MM.1S (cell line): ENCODE results near the gene EPHX1.

Experiments used
- DNase-seq: peaks from one replicate; pipeline ENCODE4 v3.0.0-alpha.2; 2015
- H2AFZ ChIP-seq: fragments of 300-600 bp; sonication (generic); 2 replicates; pipeline ENCODE4 v1.6.0; 2016; ENCODE audit warnings: antibody characterized with exemption, low read length
- H3F3A ChIP-seq: fragments of 300-600 bp; sonication (generic); 2 replicates; pipeline ENCODE4 v1.6.1; 2016; ENCODE audit warnings: mild to moderate bottlenecking, antibody characterized with exemption, low read length, moderate library complexity, mixed read lengths; ENCODE audit not compliant: insufficient read depth
- H3K27ac ChIP-seq: fragments of 300-600 bp; sonication (generic); 2 replicates; pipeline ENCODE4 v1.5.1; 2016; ENCODE audit warnings: mild to moderate bottlenecking, low read length
- H3K27me3 ChIP-seq: fragments of 300-600 bp; sonication (generic); replicated peaks from 2 replicates; pipeline ENCODE4 v1.6.0; 2016; ENCODE audit warnings: low read length; ENCODE audit not compliant: insufficient read depth
- H3K36me3 ChIP-seq: fragments of 300-600 bp; sonication (generic); replicated peaks from 2 replicates; pipeline ENCODE4 v1.6.1; 2016; ENCODE audit warnings: mild to moderate bottlenecking, low read length, mixed read lengths; ENCODE audit not compliant: insufficient read depth
- H3K4me1 ChIP-seq: fragments of 300-600 bp; sonication (generic); 2 replicates; pipeline ENCODE4 v1.6.1; 2016; ENCODE audit warnings: low read length, mixed read lengths
- H3K4me2 ChIP-seq: fragments of 300-600 bp; sonication (generic); 2 replicates; pipeline ENCODE4 v1.6.0; 2016; ENCODE audit warnings: low read depth, low read length
- H3K4me3 ChIP-seq: fragments of 300-600 bp; sonication (generic); 2 replicates; pipeline ENCODE4 v1.5.1; 2016; ENCODE audit warnings: low read length, mixed read lengths
- H3K79me2 ChIP-seq: fragments of 300-600 bp; sonication (generic); 2 replicates; pipeline ENCODE4 v1.6.1; 2016; ENCODE audit warnings: mixed run types, low read length, mixed read lengths
- H3K9ac ChIP-seq: fragments of 300-600 bp; sonication (generic); 2 replicates; pipeline ENCODE4 v1.6.1; 2016; ENCODE audit warnings: low read length, mixed read lengths
- H3K9me2 ChIP-seq: fragments of 300-600 bp; sonication (generic); replicated peaks from 2 replicates; pipeline ENCODE4 v1.6.1; 2016; ENCODE audit warnings: mild to moderate bottlenecking, low read length, mixed read lengths; ENCODE audit not compliant: insufficient read depth
- H3K9me3 ChIP-seq: fragments of 300-600 bp; sonication (generic); replicated peaks from 2 replicates; pipeline ENCODE4 v1.6.1; 2016; ENCODE audit warnings: mild to moderate bottlenecking, low read length, mixed read lengths; ENCODE audit not compliant: insufficient read depth
- H4K20me1 ChIP-seq: fragments of 300-600 bp; sonication (generic); 2 replicates; pipeline ENCODE4 v1.6.1; 2016; ENCODE audit warnings: mild to moderate bottlenecking, low read length, moderate library complexity, mixed read lengths; ENCODE audit not compliant: insufficient read depth
- EZH2 ChIP-seq: fragments of 300-600 bp; sonication (generic); optimal IDR thresholded peaks from 2 replicates; pipeline ENCODE3; 2017; ENCODE audit warnings: low read depth, mild to moderate bottlenecking, antibody characterized with exemption, low read length, mixed read lengths
- EZH2phosphoT487 ChIP-seq: fragments of 300-600 bp; sonication (generic); IDR thresholded peaks from 2 replicates; pipeline ENCODE4 v1.6.1; 2018; ENCODE audit warnings: antibody characterized with exemption, low read length
- TF ChIP-seq, protein P1 (sequence below): fragments of 300-600 bp; sonication (generic); IDR thresholded peaks from 2 replicates; pipeline ENCODE4 v1.5.1; 2016; ENCODE audit warnings: antibody characterized with exemption, low read length, mixed read lengths

The EPHX1 gene

DNA sequence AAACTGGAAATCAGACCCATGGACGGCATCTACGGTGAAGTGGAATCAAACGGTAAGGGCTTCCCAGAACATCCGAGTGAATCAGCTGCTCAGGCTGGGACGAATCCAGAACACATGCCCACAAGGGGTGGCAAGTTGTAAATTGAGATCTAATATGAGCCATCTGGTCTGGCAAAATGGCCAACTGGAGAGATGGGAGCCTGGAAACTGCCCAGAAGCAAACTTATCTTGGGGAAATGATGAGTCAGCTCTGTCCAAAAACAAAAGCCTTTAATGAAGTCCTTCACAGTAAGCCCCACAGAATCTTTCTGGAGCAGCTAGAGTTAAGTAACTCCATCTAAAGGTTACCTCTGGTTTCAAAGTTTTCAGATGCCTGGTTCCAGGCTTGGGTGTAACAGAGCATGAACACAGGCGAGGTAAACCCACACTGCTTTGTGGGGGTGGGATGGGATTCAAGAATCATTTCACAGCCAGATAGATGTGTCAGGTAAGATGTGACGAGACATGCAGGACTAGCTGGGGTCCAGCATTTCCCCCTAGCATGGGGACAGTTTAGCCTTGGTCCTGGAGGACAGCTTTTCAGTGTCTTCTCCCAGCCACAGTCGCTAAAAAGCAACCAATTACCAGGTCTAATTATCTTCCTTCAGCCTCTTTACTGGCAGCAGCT is 42.8 kb upstream of the EPHX1 start:
- DNase-seq, result no peak
- TF ChIP-seq EZH2phosphoT487, result no peak
- TF ChIP-seq EZH2, result no peak
- TF ChIP-seq, protein P1, sequence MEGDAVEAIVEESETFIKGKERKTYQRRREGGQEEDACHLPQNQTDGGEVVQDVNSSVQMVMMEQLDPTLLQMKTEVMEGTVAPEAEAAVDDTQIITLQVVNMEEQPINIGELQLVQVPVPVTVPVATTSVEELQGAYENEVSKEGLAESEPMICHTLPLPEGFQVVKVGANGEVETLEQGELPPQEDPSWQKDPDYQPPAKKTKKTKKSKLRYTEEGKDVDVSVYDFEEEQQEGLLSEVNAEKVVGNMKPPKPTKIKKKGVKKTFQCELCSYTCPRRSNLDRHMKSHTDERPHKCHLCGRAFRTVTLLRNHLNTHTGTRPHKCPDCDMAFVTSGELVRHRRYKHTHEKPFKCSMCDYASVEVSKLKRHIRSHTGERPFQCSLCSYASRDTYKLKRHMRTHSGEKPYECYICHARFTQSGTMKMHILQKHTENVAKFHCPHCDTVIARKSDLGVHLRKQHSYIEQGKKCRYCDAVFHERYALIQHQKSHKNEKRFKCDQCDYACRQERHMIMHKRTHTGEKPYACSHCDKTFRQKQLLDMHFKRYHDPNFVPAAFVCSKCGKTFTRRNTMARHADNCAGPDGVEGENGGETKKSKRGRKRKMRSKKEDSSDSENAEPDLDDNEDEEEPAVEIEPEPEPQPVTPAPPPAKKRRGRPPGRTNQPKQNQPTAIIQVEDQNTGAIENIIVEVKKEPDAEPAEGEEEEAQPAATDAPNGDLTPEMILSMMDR, result no peak
- Histone ChIP-seq H3K36me3 (no peaks in the 10 kb centered on the region), H3K27me3 (no peaks in the 10 kb centered on the region), H3K9me2 (no peaks in the 10 kb centered on the region), H3K27ac (no peak overlapping the region), H3K4me3 (no peak overlapping the region), H3K4me1 (no peaks in the 10 kb centered on the region), H3F3A (no peaks in the 10 kb centered on the region), H3K9me3 (no peaks in the 10 kb centered on the region), H3K79me2 (no peaks in the 10 kb centered on the region), H3K4me2 (no peak overlapping the region), H2AFZ (no peak overlapping the region), H4K20me1 (no peaks in the 10 kb centered on the region), H3K9ac (no peak overlapping the region)

DNA sequence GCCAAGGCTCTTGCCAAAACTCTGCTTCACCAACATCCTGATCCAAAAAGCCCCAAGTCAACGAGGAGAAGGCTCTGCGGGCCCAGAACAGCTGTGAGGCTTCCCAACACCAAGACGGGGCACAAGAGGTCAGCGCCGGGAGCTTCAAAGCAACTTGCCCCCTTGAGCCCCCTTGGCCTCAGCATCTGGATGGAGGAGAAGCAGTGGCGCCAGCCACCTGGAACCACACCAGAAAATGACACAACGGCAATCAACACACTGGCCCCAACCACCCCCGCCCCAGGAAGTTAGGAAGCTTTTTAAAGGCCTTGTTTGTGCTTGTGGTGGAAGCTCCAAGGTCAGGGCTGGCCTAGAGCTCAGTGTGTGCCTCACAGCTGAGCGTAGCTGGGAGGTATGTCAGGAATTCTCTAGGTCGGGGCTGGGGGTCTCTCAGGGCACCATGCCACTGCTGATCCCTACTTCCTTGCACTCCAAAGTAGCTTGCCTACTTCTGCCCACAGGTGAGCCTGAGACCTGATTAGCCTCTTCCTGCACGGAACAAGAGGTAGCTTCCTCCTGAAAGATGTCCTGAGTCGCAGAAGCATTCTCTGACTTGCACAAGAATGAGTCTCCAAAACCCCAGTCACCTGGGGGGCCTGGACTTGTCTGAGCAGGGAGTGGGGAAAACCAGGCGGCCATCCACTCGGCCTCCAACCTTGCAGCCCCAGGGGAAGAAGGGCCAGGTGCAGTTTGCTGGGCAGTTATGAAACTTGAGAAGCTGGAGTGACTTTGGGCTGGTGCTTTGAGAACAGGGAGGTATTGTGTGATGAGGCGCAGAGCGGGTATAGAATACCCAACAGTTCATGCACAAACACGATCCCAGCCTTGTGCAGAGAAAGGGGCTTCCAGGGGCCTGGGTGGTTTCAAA is 42.0 kb upstream of the EPHX1 start:
- TF ChIP-seq EZH2 (no peak), EZH2phosphoT487 (no peak)
- TF ChIP-seq, protein P1, result no peak
- Histone ChIP-seq H3K4me1 (no peaks in the 10 kb centered on the region), H3K36me3 (no peaks in the 10 kb centered on the region), H3F3A (no peaks in the 10 kb centered on the region), H3K27ac (no peak overlapping the region), H3K79me2 (no peaks in the 10 kb centered on the region), H3K9me2 (no peaks in the 10 kb centered on the region), H3K27me3 (no peaks in the 10 kb centered on the region), H3K4me3 (no peak overlapping the region), H3K9me3 (no peaks in the 10 kb centered on the region), H3K9ac (no peak overlapping the region), H3K4me2 (no peak overlapping the region), H4K20me1 (no peaks in the 10 kb centered on the region), H2AFZ (no peak overlapping the region)
- DNase-seq, result no peak

DNA sequence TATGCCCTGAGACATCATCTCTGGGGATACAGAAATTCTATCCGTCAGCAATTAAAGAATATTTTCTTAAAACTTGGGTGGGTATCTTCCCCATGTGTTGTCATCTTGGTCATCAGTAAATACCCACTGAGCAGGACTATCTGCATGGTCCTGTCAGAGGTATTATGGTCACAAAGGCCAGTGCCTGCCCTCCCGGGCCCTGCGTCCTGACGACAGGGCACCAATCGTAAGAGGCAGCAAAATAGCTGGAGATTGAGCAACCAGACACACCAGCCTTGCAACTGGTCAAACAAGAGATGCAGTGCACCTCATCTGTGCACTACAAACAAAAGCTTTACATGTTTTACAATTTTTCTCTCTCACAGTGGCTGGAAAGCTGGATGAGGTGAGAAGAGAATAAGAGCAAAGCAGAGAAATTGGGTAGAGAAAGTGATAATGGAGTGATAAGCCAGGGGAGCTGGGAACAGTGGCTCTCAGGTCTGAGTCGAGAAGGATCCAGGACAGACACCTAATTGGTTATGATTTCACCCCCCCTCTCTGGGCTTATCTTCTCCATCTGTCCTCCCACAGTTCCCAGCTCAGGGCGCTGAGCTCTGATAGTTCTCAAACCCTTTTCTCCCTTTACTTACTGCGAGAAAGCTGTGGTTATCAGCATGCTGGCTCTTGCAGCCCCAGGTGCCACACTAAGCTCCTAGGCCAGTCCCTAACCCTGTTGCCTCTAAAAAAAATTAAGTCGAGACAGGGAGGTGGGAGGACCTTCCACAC is 41.1 kb upstream of the EPHX1 start:
- H3K27ac ChIP-seq, result no peak overlapping the region
- H3K9me2 ChIP-seq, result no peaks in the 10 kb centered on the region
- no peaks in the 10 kb centered on the region for H3K4me1 ChIP-seq
- no peaks in the 10 kb centered on the region for H3F3A ChIP-seq
- no peak overlapping the region for H3K4me2 ChIP-seq
- no peaks in the 10 kb centered on the region for H3K27me3 ChIP-seq
- no peak for TF ChIP-seq EZH2
- TF ChIP-seq, protein P1, result no peak
- no peak for TF ChIP-seq EZH2phosphoT487
- no peak overlapping the region for H2AFZ ChIP-seq
- DNase-seq, result no peak
- no peaks in the 10 kb centered on the region for H3K79me2 ChIP-seq
- no peaks in the 10 kb centered on the region for H4K20me1 ChIP-seq
- H3K9ac ChIP-seq, result no peak overlapping the region
- H3K36me3 ChIP-seq, result no peaks in the 10 kb centered on the region
- no peak overlapping the region for H3K4me3 ChIP-seq
- H3K9me3 ChIP-seq, result no peaks in the 10 kb centered on the region
